Activated T-helper 2 cell treated with anti-CD3 and anti-CD28 coated beads, Interferon-gamma antibody, Interleukin-2, Interleukin-4, amounts not matched to agents 10 μg/mL and 5 μg/mL and 100 μg/mL, durations not matched to agents 14 hours and 24 hours and 36 hours (primary cell): ENCODE measurements around the gene ATF2. TPM values are rescaled to one million over a fixed set of nuclear protein-coding genes. Genes with fewer than 3 reads are reported as not detected.

Source experiments
- DNase-seq: peaks from one replicate; pipeline ENCODE4 v3.0.0; 2021; ENCODE audit warnings: low spot score
- H3K27ac Mint-ChIP-seq: one replicate; pipeline ENCODE4 v1.8.0; 2021; ENCODE audit warnings: mixed read lengths
- H3K27me3 Mint-ChIP-seq: one replicate; pipeline ENCODE4 v1.8.0; 2021; ENCODE audit warnings: low read depth, mixed read lengths
- H3K36me3 Mint-ChIP-seq: one replicate; pipeline ENCODE4 v1.8.0; 2021; ENCODE audit warnings: low read depth, mixed read lengths
- H3K4me1 Mint-ChIP-seq: one replicate; pipeline ENCODE4 v1.8.0; 2021; ENCODE audit warnings: low read depth, mixed read lengths
- H3K4me3 Mint-ChIP-seq: one replicate; pipeline ENCODE4 v1.8.0; 2021; ENCODE audit warnings: low read depth, mild to moderate bottlenecking, moderate library complexity, mixed read lengths
- H3K9me3 Mint-ChIP-seq: one replicate; pipeline ENCODE4 v1.8.0; 2021; ENCODE audit warnings: mixed read lengths
- intact Hi-C: fragments of 100-400 bp; cut with micrococcal nuclease; formaldehyde crosslinking; loops from one replicate; pipeline ENCODE4 v1.15.1; 2023
- total RNA-seq: library from RNA; stranded (reverse); gene quantifications from 2 replicates; pipeline ENCODE4 v1.2.3, GENCODE V29; 2022

ATF2 gene
- total RNA-seq, 1 donor from 2014 or later = 64.0 TPM

GRCh38 chr2:175180701-175181103 is 12.7 kb upstream of the ATF2 start:
- peaks cover 24% of the 10 kb centered on the region for H3K4me1 Mint-ChIP-seq
- no peaks in the 10 kb centered on the region for H3K27me3 Mint-ChIP-seq
- intact Hi-C loops = loop anchor here (1.0 to 5.0 kb wide), 3 partner anchors 12 to 68 kb away; partner anchors contain the start of gene ATF2
- peaks cover 6% of the 10 kb centered on the region for H3K9me3 Mint-ChIP-seq
- peak overlapping the region; percentile 98 for H3K27ac Mint-ChIP-seq
- H3K4me3 Mint-ChIP-seq = peak overlapping the region; percentile 86
- DNase-seq = peak; percentile 42
- peaks cover 58% of the 10 kb centered on the region for H3K36me3 Mint-ChIP-seq

- Mint-ChIP-seq H3K27ac (peak overlapping the region; percentile 63), H3K4me3 (no peak overlapping the region), H3K27me3 (no peaks in the 10 kb centered on the region), H3K9me3 (peaks cover 2% of the 10 kb centered on the region), H3K4me1 (peaks cover 37% of the 10 kb centered on the region), H3K36me3 (peaks cover 83% of the 10 kb centered on the region)
- no peak for DNase-seq
- intact Hi-C loops = no loop called here
Observed at GRCh38 chr2:175176624-175177023, 8.6 kb upstream of the ATF2 start.

GRCh38 chr2:175175896-175176295 is 7.9 kb upstream of the ATF2 start:
- Mint-ChIP-seq H3K4me1 (peaks cover 40% of the 10 kb centered on the region), H3K27ac (peak overlapping the region; percentile 33), H3K36me3 (peaks cover 83% of the 10 kb centered on the region), H3K9me3 (no peaks in the 10 kb centered on the region), H3K4me3 (no peak overlapping the region), H3K27me3 (no peaks in the 10 kb centered on the region)
- no peak for DNase-seq
- intact Hi-C loops = no loop called here

GRCh38 chr2:175175320-175175719 is 7.3 kb upstream of the ATF2 start:
- no peak for DNase-seq
- Mint-ChIP-seq H3K36me3 (peaks cover 83% of the 10 kb centered on the region), H3K9me3 (no peaks in the 10 kb centered on the region), H3K4me1 (peaks cover 43% of the 10 kb centered on the region), H3K27ac (peak overlapping the region; percentile 33), H3K4me3 (no peak overlapping the region), H3K27me3 (no peaks in the 10 kb centered on the region)
- intact Hi-C loops = no loop called here

- Mint-ChIP-seq H3K27me3 (no peaks in the 10 kb centered on the region), H3K4me1 (peaks cover 50% of the 10 kb centered on the region), H3K36me3 (peaks cover 48% of the 10 kb centered on the region), H3K4me3 (no peak overlapping the region), H3K9me3 (no peaks in the 10 kb centered on the region), H3K27ac (peak overlapping the region; percentile 46)
- intact Hi-C loops = no loop called here
- DNase-seq = no peak
Observed at GRCh38 chr2:175170659-175171304, 2.8 kb upstream of the ATF2 start.

DNA sequence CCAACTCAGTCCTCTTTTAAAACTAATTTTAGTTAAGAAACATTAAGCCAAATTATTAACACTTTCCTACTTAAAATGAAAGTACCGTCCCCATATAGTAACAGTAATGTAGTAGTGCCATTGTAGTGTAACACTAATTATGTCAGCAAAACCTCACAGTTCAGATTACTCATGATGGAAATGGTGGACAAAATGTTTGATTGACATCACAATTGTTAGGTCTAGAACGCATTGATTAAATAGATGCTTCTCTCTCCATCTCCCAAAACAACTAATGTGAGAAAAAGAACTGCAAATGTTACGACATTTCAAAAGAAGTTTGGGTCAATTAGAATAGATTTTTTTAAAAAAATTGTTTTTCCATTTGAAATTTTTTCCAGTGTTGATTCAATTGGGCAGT is 1.2 kb upstream of the ATF2 start:
- intact Hi-C loops = loop anchor here (5.0 kb wide), 4 partner anchors 37 to 682 kb away; partner anchors contain the start of genes GPR155 and WIPF1
- no peaks in the 10 kb centered on the region for H3K27me3 Mint-ChIP-seq
- no peak for DNase-seq
- H3K9me3 Mint-ChIP-seq = no peaks in the 10 kb centered on the region
- H3K4me1 Mint-ChIP-seq = peaks cover 47% of the 10 kb centered on the region
- H3K4me3 Mint-ChIP-seq = peak overlapping the region; percentile 50
- peak overlapping the region; percentile 30 for H3K27ac Mint-ChIP-seq
- peaks cover 37% of the 10 kb centered on the region for H3K36me3 Mint-ChIP-seq

- Mint-ChIP-seq H3K27me3 (no peaks in the 10 kb centered on the region), H3K9me3 (no peaks in the 10 kb centered on the region), H3K27ac (peak overlapping the region; percentile 99), H3K4me3 (peak overlapping the region; percentile 99), H3K4me1 (peaks cover 47% of the 10 kb centered on the region), H3K36me3 (peaks cover 34% of the 10 kb centered on the region)
- DNase-seq = no peak
- intact Hi-C loops = loop anchor here (1.0 to 5.0 kb wide), 6 partner anchors 13 to 681 kb away; partner anchors contain the start of genes ATP5MC3, GPR155 and WIPF1
Observed at GRCh38 chr2:175168564-175168945, 552 bp upstream of the ATF2 start.

DNA sequence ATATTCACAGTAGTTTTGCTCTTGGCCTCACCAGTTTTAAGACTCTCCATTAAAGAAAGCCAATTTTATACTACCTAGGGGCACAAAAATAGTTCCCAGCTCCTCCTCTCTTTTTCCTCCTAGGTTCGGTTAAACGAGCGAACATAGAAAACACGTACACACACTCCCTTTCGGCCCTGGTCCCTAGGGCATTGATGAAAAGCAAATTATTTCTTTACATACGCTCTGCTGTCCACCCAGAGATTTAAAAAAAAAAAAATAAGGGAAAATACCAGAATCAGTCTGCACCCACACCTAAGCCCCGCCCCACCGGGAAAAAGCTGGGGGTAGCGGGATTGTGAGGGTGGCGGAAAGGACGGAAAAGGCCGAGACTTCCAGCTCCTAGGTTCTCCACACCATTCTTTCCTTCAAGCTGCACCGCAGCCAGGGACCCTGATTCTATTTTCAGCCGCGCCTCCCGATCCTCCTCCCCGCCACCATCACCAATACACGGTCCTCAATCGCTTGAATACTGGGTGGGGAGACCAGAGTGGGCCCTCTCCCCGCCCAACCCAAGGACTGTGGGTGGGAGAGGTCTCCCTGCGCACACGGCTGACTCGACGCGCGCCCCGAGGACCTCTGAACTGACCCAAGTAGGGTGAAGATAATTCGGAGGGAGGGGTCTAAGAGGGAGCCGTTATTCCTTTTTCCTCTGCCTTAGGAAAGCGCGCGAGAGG is 769 bp downstream of the ATF2 start:
- no peak for DNase-seq
- Mint-ChIP-seq H3K9me3 (no peaks in the 10 kb centered on the region), H3K27ac (peak overlapping the region; percentile 99), H3K36me3 (peaks cover 29% of the 10 kb centered on the region), H3K27me3 (no peaks in the 10 kb centered on the region), H3K4me1 (peaks cover 45% of the 10 kb centered on the region), H3K4me3 (peak overlapping the region; percentile 99)
- intact Hi-C loops = loop anchor here (5.0 kb wide), 4 partner anchors 35 to 680 kb away; partner anchors contain the start of genes GPR155 and WIPF1

DNA sequence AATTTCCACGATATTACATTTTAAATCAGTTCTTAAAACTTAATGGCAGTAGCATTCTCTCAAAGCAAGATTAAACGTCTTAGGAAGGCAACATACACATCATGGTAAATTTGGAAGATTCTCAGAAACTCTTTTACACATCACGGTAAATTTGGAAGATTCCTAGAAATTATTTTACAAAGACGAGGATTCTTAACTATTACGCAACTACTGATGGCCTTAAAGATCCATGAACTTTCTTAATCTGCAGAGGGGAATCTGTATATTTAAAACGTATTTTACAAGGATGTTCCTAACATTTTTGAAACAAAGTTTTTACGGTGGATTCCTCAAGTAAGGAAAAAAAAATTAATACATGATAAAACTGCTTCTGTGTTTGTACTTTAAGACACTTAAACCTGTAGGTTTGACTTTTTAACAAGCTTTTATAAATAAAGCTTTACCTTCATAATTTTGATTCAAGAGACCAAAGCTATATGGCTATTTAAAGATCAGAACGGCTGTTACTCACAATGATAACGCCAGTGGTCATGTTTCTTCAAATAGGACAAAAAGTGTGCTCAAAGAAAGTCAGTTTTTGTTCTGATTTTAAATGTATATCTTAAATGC is 1.7 kb downstream of the ATF2 start:
- DNase-seq = no peak
- Mint-ChIP-seq H3K36me3 (peaks cover 25% of the 10 kb centered on the region), H3K4me3 (peak overlapping the region; percentile 99), H3K27ac (no peak overlapping the region), H3K27me3 (no peaks in the 10 kb centered on the region), H3K4me1 (peaks cover 39% of the 10 kb centered on the region), H3K9me3 (no peaks in the 10 kb centered on the region)
- intact Hi-C loops = loop anchor here (5.0 kb wide), 4 partner anchors 34 to 679 kb away; partner anchors contain the start of genes GPR155 and WIPF1

DNA sequence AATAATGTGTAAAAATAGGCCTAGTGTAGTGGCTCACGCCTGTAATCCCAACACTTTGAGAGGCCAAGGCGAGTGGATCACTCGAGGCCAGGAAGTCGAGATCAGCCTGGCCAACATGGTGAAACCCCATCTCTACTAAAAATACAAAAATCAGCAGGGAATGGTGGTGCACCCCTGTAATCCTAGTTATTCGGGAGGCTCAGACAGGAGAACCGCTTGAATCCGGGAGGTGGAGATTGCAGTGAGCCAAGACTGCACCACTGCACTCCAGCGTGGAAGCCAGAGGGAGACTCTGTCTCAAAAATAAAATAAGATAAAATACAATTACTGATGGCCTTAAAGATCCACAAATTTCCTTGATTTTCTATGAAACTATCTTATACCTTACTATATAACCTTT is 3.8 kb downstream of the ATF2 start:
- intact Hi-C loops = no loop called here
- no peaks in the 10 kb centered on the region for H3K27me3 Mint-ChIP-seq
- H3K9me3 Mint-ChIP-seq = no peaks in the 10 kb centered on the region
- no peak for DNase-seq
- peaks cover 20% of the 10 kb centered on the region for H3K36me3 Mint-ChIP-seq
- peaks cover 24% of the 10 kb centered on the region for H3K4me1 Mint-ChIP-seq
- H3K27ac Mint-ChIP-seq = no peak overlapping the region
- H3K4me3 Mint-ChIP-seq = no peak overlapping the region

GRCh38 chr2:175158894-175159293 is 9.1 kb downstream of the ATF2 start:
- Mint-ChIP-seq H3K4me3 (no peak overlapping the region), H3K27me3 (no peaks in the 10 kb centered on the region), H3K36me3 (peaks cover 30% of the 10 kb centered on the region), H3K9me3 (no peaks in the 10 kb centered on the region), H3K4me1 (peaks cover 28% of the 10 kb centered on the region), H3K27ac (no peak overlapping the region)
- DNase-seq = no peak
- intact Hi-C loops = no loop called here

GRCh38 chr2:175156534-175156933 is 11.5 kb downstream of the ATF2 start:
- Mint-ChIP-seq H3K4me1 (peaks cover 35% of the 10 kb centered on the region), H3K27ac (no peak overlapping the region), H3K36me3 (peaks cover 23% of the 10 kb centered on the region), H3K9me3 (no peaks in the 10 kb centered on the region), H3K27me3 (no peaks in the 10 kb centered on the region), H3K4me3 (no peak overlapping the region)
- intact Hi-C loops = no loop called here
- no peak for DNase-seq
